Uterus (tissue), 2 donors: ENCODE results near the gene VARS1.

Source experiments
- POLR2A ChIP-seq, 2 donors: fragments of 450-650 bp; IDR thresholded peaks; one replicate each; pipeline ENCODE4 v1.6.1; 2016; ENCODE audit warnings: antibody characterized with exemption in 2 of 2, mild to moderate bottlenecking in 1 of 2, moderate library complexity in 1 of 2
- TF ChIP-seq, protein P1 (sequence below), 4 experiments: fragments of 200-600 bp in 2 of 4; fragments of 450-650 bp in 2 of 4; sonication (generic) in 2 of 4; IDR thresholded peaks; one replicate each; pipeline ENCODE4 v1.5.1; 2016 to 2019; ENCODE audit warnings: antibody characterized with exemption in 4 of 4, mild to moderate bottlenecking in 2 of 4, moderate library complexity in 1 of 4

DNA sequence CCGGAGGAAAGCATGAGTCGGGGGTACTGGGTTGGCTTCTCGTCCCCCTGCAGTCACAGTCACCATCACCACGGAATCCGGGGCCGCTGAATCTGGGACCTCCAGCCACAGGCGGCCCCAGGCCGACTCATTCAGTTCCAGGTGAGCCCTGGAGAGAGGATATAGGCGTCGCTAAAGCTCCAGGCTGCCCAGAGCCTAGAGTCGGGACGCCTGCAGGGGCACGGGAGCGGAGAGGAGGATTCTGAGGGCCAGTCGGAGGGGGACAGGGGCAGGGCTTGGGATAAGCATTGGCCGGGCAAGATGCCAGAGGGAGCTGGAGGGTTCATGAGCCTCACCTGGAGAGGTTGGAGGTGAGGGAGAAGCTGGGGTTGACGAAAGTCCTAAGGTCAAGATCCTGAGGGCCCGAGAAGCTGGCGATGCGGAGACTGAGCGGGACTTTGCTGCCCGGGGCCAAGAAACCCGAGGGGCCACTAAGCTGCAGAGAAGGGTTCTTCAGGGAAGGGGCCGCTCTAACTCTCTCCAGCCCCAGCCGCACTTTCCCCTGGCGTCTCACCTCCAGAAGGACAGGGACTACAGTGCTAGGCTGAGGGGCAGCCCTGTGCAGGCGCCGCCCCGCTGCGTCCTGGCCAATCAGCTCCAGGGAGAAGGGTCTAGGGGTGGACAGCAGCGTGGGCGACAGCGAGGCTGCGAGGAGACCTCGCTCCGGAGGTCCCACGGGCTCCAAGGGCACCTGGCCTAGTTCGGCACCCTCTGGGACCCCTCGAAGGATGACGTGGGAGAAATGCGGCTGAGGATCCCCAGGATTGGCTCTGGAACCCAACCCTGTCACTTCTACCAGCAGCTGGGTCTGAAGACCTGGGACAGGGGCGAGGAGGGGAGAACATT is 29.4 kb downstream of the VARS1 start:
- TF ChIP-seq, protein P1, sequence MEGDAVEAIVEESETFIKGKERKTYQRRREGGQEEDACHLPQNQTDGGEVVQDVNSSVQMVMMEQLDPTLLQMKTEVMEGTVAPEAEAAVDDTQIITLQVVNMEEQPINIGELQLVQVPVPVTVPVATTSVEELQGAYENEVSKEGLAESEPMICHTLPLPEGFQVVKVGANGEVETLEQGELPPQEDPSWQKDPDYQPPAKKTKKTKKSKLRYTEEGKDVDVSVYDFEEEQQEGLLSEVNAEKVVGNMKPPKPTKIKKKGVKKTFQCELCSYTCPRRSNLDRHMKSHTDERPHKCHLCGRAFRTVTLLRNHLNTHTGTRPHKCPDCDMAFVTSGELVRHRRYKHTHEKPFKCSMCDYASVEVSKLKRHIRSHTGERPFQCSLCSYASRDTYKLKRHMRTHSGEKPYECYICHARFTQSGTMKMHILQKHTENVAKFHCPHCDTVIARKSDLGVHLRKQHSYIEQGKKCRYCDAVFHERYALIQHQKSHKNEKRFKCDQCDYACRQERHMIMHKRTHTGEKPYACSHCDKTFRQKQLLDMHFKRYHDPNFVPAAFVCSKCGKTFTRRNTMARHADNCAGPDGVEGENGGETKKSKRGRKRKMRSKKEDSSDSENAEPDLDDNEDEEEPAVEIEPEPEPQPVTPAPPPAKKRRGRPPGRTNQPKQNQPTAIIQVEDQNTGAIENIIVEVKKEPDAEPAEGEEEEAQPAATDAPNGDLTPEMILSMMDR (IDR thresholded peaks at IDR 0.05): peak in 1 of 4 experiments; percentile 3
- no peak for TF ChIP-seq POLR2A (IDR thresholded peaks at IDR 0.05)
